GM13976 (cell line): Measurements from ENCODE around the gene CIDEA.
A peak's percentile ranks its signal among the peaks of the same experiment; 100 is the strongest.

Source experiments
- DNase-seq: peaks from one replicate; pipeline ENCODE4 v3.0.0; 2012; ENCODE audit warnings: low spot score
- CTCF ChIP-seq: IDR thresholded peaks from 2 replicates; pipeline ENCODE4 v1.5.1; 2012; ENCODE audit warnings: borderline replicate concordance, mild to moderate bottlenecking; ENCODE audit not compliant: insufficient read depth; ENCODE audit errors: extremely low read depth, missing control alignments, control extremely low read depth
- in situ Hi-C: fragments of 300-500 bp; cut with MboI; formaldehyde crosslinking; loops from one replicate; pipeline ENCODE4 v1.12.0; 2022; ENCODE audit warnings: low sequenced_read_pairs, mixed read lengths, inconsistent platforms; ENCODE audit not compliant: unreplicated experiment

Gene CIDEA

GRCh38 chr18:12278215-12278671 lies 24.1 kb downstream of the CIDEA start:
- TF ChIP-seq CTCF = no peak
- in situ Hi-C loops = no loop called here
- DNase-seq = no peak

GRCh38 chr18:12278741-12279682 lies 24.9 kb downstream of the CIDEA start:
- DNase-seq = no peak
- in situ Hi-C loops = no loop called here
- TF ChIP-seq CTCF = no peak

- no peak for TF ChIP-seq CTCF
- no peak for DNase-seq
- in situ Hi-C loops = no loop called here
These were observed 25.8 kb downstream of the CIDEA start for GRCh38 chr18:12279781-12280531.

GRCh38 chr18:12281861-12282260 lies 27.7 kb downstream of the CIDEA start:
- DNase-seq = no peak
- in situ Hi-C loops = no loop called here
- no peak for TF ChIP-seq CTCF

- in situ Hi-C loops = no loop called here
- no peak for DNase-seq
- TF ChIP-seq CTCF = no peak
These were observed 28.4 kb downstream of the CIDEA start for GRCh38 chr18:12282442-12283039.

- peak; percentile 6 for TF ChIP-seq CTCF
- in situ Hi-C loops = no loop called here
- DNase-seq = no peak
These were observed 29.1 kb downstream of the CIDEA start for GRCh38 chr18:12283256-12283655.
